Left hindlimb (tissue), 1 donor: ENCODE measurements around the gene ANKRD6.
"Not testable (repeated sequence)": the region's sequence is repeated elsewhere in the genome, so short reads cannot be mapped to it uniquely, and the experiment has no call there.

Source experiments
- DNase-seq: peaks from one replicate; pipeline ENCODE4 v3.0.0-alpha.2; 2018

Gene ANKRD6

GRCh38 chr6:89432875-89433251, at the start of gene ANKRD6:
ANKRD6 (plus strand) TSS chr6:89433152; CDS start chr6:89566977, 133,825 bp downstream.
- peak; percentile 78 for DNase-seq

DNA sequence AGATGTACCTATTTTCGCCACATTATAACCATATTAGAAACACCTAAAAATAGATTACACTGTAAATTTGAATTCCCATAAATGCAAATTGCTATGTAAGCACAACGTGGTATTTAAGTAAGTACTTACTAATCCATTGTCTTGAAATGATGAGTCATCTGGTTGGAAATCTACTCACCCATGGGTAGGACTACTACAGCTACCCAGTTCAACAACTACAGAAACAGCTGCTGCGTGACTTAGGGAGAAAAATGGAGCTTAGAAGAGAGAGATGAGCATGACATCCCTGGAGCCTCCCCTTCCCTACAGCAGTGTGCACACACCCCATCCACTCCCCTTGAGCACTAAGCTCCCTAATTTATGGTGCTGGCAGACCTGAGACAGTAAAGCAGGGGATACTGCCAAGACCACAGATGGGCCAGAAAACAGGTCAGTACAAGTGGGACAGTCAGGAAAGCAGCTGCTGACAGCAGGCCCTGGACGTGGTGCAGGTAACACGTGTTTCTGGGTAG, 47.7 kb upstream of the ANKRD6 start:
- DNase-seq = peak; percentile 37

DNA sequence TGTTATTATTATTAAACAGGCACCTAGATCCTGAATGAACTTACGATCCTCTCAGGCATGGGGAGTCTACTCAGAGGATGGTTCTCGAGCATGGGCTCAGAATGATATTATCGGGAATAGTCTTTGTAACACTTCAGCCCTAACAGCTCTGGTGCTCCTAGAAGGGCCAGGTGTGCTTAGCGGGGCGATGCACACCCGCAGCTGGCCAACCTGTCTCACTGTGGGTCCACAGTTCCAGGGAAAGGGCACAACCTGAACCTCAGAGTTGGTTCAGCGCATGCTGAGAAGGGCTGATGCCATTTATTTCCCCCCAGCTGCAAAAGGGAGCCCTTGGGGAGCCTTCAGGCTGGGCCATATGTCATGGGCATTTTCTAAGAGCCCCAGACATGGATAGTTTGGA, 47.1 kb upstream of the ANKRD6 start:
- DNase-seq = no peak

GRCh38 chr6:89386917-89387491, 45.9 kb upstream of the ANKRD6 start:
- DNase-seq = no peak

DNA sequence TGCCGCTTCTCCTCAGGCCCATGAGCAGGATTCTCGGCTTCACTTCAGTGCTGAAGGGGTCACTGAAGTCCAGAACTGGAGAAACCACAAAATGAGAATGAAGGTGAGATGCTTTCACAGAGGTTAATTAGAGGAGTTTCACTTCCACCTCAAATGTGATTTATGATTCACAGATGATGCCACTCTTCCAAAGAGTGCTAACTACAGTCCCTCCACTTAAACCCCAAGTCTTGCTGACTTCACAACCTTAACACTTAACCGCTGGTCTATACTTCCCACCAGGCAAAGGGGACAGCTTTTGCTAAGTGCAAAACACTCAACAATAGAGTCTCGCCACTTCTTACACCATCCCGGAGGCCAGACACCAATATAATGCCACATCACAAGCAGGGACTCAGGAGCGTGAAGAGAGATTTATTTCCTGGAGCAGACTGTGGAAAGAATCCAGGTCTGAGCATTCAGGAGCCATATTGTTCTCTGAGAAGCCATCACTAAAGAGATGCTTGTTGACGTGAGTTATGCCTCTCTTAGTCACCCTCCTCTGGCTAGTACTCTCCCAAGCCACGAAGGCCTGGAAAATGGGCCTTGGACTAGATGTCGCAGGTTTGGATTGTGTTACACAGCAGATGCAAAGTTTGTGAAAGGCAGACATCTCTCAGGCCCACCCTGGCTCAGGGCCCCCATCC, 45.3 kb upstream of the ANKRD6 start:
- no peak for DNase-seq

DNA sequence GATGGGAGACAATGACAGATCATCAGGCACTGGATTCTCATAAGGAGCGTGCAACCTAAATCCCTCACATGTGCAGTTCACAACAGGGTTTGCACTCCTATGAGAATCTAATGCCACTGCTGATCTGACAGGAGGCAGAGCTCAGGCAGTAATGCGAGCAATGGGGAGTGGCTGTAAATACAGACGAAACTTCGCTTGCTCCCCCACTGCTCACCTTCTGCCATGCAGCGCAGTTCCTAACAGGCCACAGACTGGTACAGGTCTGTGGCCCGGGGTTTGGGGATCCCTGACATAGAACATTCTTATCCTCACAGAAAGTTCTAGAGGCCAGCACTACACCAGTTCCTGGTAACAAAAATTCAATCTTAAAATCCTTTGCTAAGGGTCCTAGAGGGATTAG, 44.1 kb upstream of the ANKRD6 start:
- no peak for DNase-seq

GRCh38 chr6:89392823-89393222, 40.1 kb upstream of the ANKRD6 start:
- no peak for DNase-seq

- no peak for DNase-seq
These were observed 39.3 kb upstream of the ANKRD6 start for GRCh38 chr6:89393659-89394058.

- DNase-seq = not testable (repeated sequence)
These were observed 35.1 kb upstream of the ANKRD6 start for GRCh38 chr6:89397884-89398283.

DNA sequence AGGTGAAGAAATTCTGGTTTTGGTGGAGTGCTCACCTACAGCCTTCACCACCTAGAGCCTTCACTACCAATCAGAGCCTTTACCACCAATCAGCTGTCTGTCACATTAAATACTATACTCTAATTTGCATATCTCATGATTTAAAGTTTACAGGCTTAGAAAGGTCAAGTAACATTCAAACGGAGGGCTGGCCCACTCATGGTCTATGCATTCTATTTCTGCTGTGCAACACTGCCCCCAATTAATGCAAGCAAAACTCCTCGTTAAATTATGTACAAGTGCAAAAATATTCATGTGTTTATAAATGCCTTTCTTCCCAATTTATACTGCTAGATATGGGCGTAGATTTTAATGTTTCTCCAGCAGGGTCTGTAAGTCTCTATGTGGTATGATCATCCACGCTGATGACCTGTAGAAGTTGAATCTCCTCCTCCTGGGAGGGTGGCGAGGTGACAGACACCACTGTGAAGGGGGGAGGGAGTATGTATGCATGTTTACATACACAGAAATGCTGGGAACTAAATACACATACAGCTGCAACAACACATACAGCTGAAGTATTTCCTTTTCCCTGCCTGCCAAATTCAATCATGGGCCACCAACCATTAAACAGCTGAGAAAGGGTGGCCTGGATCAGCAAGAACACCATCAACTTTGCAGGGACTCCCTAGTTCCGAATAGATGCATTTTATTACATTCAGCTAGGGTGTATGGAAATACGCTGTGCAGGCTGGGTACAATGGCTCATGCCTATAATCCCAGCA, 34.0 kb upstream of the ANKRD6 start:
- no peak for DNase-seq

DNA sequence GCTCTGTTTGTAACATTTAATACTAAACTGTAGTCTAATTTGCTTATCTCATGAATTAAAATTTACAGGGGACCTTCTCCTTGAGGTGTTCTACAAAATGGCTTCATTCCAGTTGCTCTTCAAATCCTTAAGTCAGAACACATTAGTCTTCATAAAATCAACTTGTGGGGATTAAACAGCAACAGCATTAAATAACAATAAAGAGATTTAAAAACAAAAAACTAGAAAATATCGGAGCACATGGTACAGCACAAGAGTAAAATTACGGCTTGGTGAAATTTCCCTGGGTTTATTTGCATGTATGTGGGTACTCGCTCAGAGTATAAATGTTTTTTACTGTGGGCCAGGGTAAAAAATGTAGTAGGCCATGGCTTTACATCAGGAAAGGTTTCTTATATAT, 32.9 kb upstream of the ANKRD6 start:
- DNase-seq = no peak

- DNase-seq = no peak
These were observed 32.0 kb upstream of the ANKRD6 start for GRCh38 chr6:89400912-89401399.

- DNase-seq = no peak
These were observed 30.2 kb upstream of the ANKRD6 start for GRCh38 chr6:89402776-89403175.

DNA sequence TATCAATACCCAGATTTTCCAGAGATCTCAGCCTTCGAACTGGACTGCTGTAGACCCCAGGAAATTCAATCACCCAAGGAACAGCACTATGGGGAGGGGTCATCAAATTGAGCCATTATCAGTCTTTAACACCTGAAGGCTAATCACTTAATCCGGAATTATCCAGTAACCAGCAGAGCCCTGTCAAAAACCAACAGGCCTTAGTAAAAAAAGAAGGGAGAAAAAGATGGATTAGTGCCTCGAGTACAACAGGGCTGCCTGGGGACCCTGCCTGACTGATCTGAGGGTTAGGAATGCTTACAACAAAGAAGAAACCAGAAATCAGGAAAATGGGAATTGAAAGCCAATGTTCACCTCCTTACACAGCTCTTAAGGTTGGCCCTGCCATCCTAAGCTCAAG, 28.4 kb upstream of the ANKRD6 start:
- DNase-seq = no peak

GRCh38 chr6:89406141-89406540, 26.8 kb upstream of the ANKRD6 start:
- no peak for DNase-seq

GRCh38 chr6:89409461-89410035, 23.4 kb upstream of the ANKRD6 start:
- DNase-seq = no peak

GRCh38 chr6:89410231-89410761, 22.7 kb upstream of the ANKRD6 start:
- DNase-seq = no peak

GRCh38 chr6:89410788-89411144, 22.2 kb upstream of the ANKRD6 start:
- DNase-seq = no peak

- DNase-seq = peak; percentile 67
These were observed 21.5 kb upstream of the ANKRD6 start for GRCh38 chr6:89411145-89412070.

DNA sequence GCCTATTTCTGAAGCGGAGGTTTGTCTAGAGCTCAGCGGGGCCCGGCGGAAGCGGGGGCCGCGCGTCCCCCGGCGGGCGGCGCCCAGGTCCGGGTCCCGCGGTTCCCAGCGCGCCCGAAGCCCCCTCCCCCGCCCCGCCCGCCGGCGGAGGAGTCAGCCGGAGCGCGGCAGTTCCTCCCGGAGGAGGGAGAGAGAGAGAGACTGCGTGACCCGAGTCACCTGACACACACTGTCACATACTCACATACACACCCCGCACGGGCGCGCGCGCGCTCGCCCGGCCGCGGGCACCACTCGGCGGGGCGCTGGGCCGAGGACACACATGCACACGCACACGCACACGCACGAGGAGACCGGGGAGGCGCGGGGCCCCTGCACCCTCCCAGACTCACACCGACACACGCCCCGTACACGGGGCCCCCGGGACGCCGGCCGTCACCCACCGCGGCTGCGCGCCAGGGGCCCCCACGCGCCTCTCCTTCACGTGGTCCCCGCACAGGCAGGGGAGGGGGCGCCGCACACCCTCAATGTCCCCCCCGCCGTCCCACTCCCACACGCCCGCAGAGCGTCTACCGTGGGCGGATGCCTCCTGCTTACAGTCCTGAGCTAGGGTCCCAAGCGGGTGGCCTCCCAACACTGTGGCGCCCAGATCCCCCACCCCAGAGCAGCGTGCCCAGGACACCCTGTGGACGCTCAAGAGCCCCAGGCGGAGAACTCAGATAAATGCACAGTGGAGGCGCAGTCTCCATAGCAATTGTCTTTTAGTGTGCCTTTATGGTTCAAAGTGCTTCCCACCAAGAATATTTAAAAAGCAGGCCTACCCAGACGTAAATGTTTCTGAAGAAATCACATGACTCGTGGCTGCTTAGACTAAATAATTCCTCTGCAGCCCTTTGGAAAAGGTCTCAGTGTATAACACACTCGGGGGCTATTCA, 20.6 kb upstream of the ANKRD6 start, which contains the start of gene RRAGD:
RRAGD (minus strand) TSS at position 203 of the 935 bp plus-strand sequence. CDS start 280 bp downstream, outside the sequence.
- DNase-seq = peak; percentile 75

- DNase-seq = no peak
These were observed 19.9 kb upstream of the ANKRD6 start for GRCh38 chr6:89413006-89413400.
